Keratinocyte (primary cell): ENCODE data around the gene MADCAM1.

Experiments used
- CTCF ChIP-seq, 3 experiments: IDR thresholded peaks in 1 of 3; conservative IDR thresholded peaks in 1 of 3; optimal IDR thresholded peaks in 1 of 3; 2 replicates in 2 of 3; 3 replicates in 1 of 3; pipeline versions ENCODE3 to v1.5.1; 2011; ENCODE audit warnings: low read length in 3 of 3, mild to moderate bottlenecking in 3 of 3, moderate library complexity in 2 of 3, control low read depth in 1 of 3, inconsistent platforms in 1 of 3; ENCODE audit not compliant: insufficient read depth in 2 of 3; ENCODE audit errors: extremely low read depth in 1 of 3
- EZH2 ChIP-seq: IDR thresholded peaks from one replicate; pipeline ENCODE4 v1.6.1; 2012; ENCODE audit warnings: inconsistent platforms, mild to moderate bottlenecking, low read length, moderate library complexity

DNA sequence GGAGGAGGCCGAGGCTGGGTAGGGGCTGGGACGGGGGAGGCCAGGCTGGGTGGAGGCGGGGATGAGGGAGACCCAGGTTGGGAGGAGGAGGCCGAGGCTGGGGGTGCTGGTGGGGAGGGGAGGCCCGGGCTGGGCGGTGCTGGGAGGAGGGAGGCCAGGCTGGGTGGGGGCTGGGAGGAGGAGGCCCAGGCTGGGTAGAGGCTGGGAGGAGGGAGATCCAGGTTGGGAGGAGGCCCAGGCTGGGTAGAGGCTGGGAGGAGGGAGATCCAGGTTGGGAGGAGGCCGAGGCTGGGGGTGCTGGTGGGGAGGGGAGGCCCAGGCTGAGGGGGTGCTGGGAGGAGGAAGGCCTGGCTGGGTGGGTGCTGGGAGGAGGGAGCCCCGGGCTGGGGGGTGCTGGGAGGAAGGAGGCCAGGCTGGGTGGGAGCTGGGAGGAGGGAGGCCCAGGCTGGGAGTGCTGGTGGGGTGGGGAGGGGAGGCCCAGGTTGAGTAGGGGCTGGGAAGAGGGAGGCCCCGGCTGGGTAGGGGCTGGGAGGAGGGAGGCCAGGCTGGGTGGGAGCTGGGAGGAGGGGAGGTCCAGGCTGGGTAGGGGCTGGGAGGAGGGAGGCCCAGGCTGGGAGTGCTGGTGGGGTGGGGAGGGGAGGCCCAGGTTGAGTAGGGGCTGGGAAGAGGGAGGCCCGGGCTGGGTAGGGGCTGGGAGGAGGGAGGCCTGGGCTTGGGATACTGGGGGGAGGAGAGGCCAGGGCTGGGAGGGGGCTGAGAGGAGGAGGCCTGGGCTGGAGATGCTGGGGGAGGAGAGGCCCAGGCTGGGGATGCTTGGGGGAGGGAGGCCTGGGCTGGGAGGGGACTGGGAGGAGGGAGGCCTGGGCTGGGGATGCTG is 21.7 kb downstream of the MADCAM1 start:
- TF ChIP-seq CTCF (optimal IDR thresholded peaks at IDR 0.05 in 1 of 3, IDR thresholded peaks at IDR 0.05 in 1 of 3, conservative IDR thresholded peaks at IDR 0.05 in 1 of 3; ENCODE audit: extremely low read depth in 1 of 3, insufficient read depth in 2 of 3, low read length in 3 of 3) (no peak), EZH2 (no peak)
